Smooth muscle cell (in vitro differentiated cells): ENCODE data around the gene CAD. TPM values are rescaled to one million over a fixed set of nuclear protein-coding genes. Genes with fewer than 3 reads are reported as not detected.

Source experiments
- DNase-seq: peaks from one replicate; lab custom pipeline; 2025; ENCODE audit not compliant: unreplicated experiment; lab: John Stamatoyannopoulos, UW
- H2AFZ ChIP-seq: fragments of 200-600 bp; sonication (generic); 2 replicates; pipeline ENCODE4 v1.6.0; 2016; ENCODE audit warnings: antibody characterized with exemption, low read depth, mild to moderate bottlenecking
- H3F3A ChIP-seq: fragments of 200-600 bp; sonication (generic); 2 replicates; pipeline ENCODE4 v1.6.0; 2017; ENCODE audit warnings: antibody characterized with exemption, low read depth
- H3K27ac ChIP-seq: fragments of 200-600 bp; sonication (generic); 2 replicates; pipeline ENCODE4 v1.5.1; 2016; ENCODE audit warnings: low read depth, mild to moderate bottlenecking
- H3K27me3 ChIP-seq: fragments of 200-600 bp; sonication (generic); 2 replicates; pipeline ENCODE4 v1.6.1; 2016; ENCODE audit warnings: low read depth, mild to moderate bottlenecking
- H3K36me3 ChIP-seq: fragments of 200-600 bp; sonication (generic); 2 replicates; pipeline ENCODE4 v1.5.1; 2016; ENCODE audit warnings: low read depth
- H3K4me1 ChIP-seq: fragments of 200-600 bp; sonication (generic); 2 replicates; pipeline ENCODE4 v1.5.1; 2016; ENCODE audit warnings: low read depth
- H3K4me2 ChIP-seq: fragments of 200-600 bp; sonication (generic); 2 replicates; pipeline ENCODE4 v1.6.0; 2016; ENCODE audit warnings: mild to moderate bottlenecking
- H3K4me3 ChIP-seq: fragments of 200-600 bp; sonication (generic); 2 replicates; pipeline ENCODE4 v1.5.1; 2016; ENCODE audit warnings: mild to moderate bottlenecking
- H3K79me2 ChIP-seq: fragments of 200-600 bp; sonication (generic); 2 replicates; pipeline ENCODE4 v1.6.0; 2016; ENCODE audit warnings: low read depth, mild to moderate bottlenecking
- H3K9ac ChIP-seq: fragments of 200-600 bp; sonication (generic); 2 replicates; pipeline ENCODE4 v1.6.0; 2016; ENCODE audit warnings: low read depth
- H3K9me3 ChIP-seq: fragments of 200-600 bp; sonication (generic); replicated peaks from 2 replicates; pipeline ENCODE4 v1.5.1; 2016; ENCODE audit warnings: low read depth
- H4K20me1 ChIP-seq: fragments of 200-600 bp; sonication (generic); 2 replicates; pipeline ENCODE4 v1.6.0; 2016; ENCODE audit warnings: low read depth
- WGBS: methylation state at CpG from one replicate; pipeline ENCODE4 v1.1.7; 2016; ENCODE audit warnings: low lambda C conversion rate; 5-methylcytosine and 5-hydroxymethylcytosine counted together
- polyA plus RNA-seq: library from polyadenylated mRNA; unstranded; fragments of >200 nt; fragmentation: Nextera tagmentation; extraction: Ambion mirVana; gene quantifications from 2 replicates; pipeline ENCODE4 v1.2.1, GENCODE V29; 2016
- total RNA-seq: library from RNA; depleted of rRNA; stranded (reverse); fragments of >200 nt; gene quantifications from 2 replicates; pipeline ENCODE4 v1.2.3, GENCODE V29; 2014
- TF ChIP-seq, protein P1 (sequence below): fragments of 200-600 bp; sonication (generic); IDR thresholded peaks from 2 replicates; pipeline ENCODE4 v1.5.1; 2017; ENCODE audit warnings: borderline replicate concordance, mild to moderate bottlenecking, antibody characterized with exemption; ENCODE audit not compliant: insufficient read depth, poor library complexity, severe bottlenecking

Gene CAD
- total and polyA plus RNA-seq, 2 experiments from 2014 or later, result 20.3 to 34.3 TPM

DNA sequence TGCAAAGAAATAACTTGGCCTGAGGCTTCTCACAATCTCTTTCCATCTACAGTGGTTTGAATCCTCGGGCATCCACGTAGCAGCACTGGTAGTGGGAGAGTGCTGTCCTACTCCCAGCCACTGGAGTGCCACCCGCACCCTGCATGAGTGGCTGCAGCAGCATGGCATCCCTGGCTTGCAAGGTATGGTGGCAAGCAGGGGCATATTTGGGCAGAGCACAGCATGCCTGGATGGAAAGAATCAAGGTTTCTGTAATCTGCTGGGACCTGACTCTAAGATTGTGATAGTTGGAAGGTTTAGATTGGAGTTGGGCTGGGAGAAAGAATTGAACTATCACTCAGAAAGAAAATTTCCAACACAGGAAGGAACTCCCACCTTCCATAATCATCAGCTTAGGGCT, 4.0 kb downstream of the CAD start:
- Histone ChIP-seq H4K20me1 (no peaks in the 10 kb centered on the region), H3K4me3 (no peak overlapping the region), H3K36me3 (no peaks in the 10 kb centered on the region), H3K4me1 (peaks cover 14% of the 10 kb centered on the region), H3K9me3 (no peaks in the 10 kb centered on the region), H3K9ac (no peak overlapping the region), H2AFZ (no peak overlapping the region), H3F3A (no peaks in the 10 kb centered on the region), H3K79me2 (peaks cover 15% of the 10 kb centered on the region), H3K27me3 (no peaks in the 10 kb centered on the region), H3K4me2 (no peak overlapping the region), H3K27ac (no peak overlapping the region)
- WGBS, result 92% methylated on average over 3 of the region's 3 CpGs
- TF ChIP-seq, protein P1, sequence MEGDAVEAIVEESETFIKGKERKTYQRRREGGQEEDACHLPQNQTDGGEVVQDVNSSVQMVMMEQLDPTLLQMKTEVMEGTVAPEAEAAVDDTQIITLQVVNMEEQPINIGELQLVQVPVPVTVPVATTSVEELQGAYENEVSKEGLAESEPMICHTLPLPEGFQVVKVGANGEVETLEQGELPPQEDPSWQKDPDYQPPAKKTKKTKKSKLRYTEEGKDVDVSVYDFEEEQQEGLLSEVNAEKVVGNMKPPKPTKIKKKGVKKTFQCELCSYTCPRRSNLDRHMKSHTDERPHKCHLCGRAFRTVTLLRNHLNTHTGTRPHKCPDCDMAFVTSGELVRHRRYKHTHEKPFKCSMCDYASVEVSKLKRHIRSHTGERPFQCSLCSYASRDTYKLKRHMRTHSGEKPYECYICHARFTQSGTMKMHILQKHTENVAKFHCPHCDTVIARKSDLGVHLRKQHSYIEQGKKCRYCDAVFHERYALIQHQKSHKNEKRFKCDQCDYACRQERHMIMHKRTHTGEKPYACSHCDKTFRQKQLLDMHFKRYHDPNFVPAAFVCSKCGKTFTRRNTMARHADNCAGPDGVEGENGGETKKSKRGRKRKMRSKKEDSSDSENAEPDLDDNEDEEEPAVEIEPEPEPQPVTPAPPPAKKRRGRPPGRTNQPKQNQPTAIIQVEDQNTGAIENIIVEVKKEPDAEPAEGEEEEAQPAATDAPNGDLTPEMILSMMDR, result no peak
- DNase-seq, result no peak

DNA sequence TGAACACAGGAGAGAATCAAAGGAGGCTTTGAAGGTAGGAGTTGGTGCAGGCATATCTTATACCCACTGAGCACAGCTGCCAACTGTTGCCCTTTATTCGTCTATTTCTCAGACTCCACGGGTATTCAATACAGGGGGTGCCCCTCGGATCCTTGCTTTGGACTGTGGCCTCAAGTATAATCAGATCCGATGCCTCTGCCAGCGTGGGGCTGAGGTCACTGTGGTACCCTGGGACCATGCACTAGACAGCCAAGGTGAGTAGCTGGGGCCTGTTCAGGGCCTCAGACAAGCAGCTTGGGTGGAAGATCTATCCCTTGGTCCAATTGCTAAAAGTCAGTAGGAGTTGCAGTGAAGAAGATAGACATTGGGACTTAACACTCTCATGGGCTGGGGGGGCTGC, 5.2 kb downstream of the CAD start:
- H3K9ac ChIP-seq, result no peak overlapping the region
- peaks cover 6% of the 10 kb centered on the region for H3K36me3 ChIP-seq
- H2AFZ ChIP-seq, result no peak overlapping the region
- peaks cover 14% of the 10 kb centered on the region for H3K4me1 ChIP-seq
- DNase-seq, result no peak
- no peaks in the 10 kb centered on the region for H3K27me3 ChIP-seq
- TF ChIP-seq, protein P1, result no peak
- H3K9me3 ChIP-seq, result no peaks in the 10 kb centered on the region
- H3K4me3 ChIP-seq, result no peak overlapping the region
- no peak overlapping the region for H3K4me2 ChIP-seq
- 100% methylated on average over 5 of the region's 5 CpGs for WGBS
- no peaks in the 10 kb centered on the region for H3F3A ChIP-seq
- peaks cover 15% of the 10 kb centered on the region for H3K79me2 ChIP-seq
- no peaks in the 10 kb centered on the region for H4K20me1 ChIP-seq
- H3K27ac ChIP-seq, result no peak overlapping the region

DNA sequence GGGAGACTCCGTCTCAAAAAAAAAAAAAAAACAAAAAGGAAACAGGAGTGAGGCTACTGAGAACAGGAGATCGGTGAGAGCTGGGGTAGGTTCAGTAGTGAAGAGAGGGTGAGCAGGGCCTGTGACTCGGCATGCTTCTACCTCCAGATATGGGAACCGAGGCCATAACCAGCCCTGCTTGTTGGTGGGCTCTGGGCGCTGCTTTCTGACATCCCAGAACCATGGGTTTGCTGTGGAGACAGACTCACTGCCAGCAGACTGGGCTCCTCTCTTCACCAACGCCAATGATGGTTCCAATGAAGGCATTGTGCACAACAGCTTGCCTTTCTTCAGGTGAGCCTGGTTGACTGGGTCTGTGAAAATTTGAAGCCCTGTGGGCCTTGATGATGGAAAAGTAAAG, 6.2 kb downstream of the CAD start:
- TF ChIP-seq, protein P1, result no peak
- WGBS, result 94% methylated on average over 6 of the region's 6 CpGs
- H3K27me3 ChIP-seq, result no peaks in the 10 kb centered on the region
- peaks cover 14% of the 10 kb centered on the region for H3K36me3 ChIP-seq
- H3K9me3 ChIP-seq, result no peaks in the 10 kb centered on the region
- H4K20me1 ChIP-seq, result no peaks in the 10 kb centered on the region
- peaks cover 4% of the 10 kb centered on the region for H3K4me1 ChIP-seq
- peaks cover 4% of the 10 kb centered on the region for H3K79me2 ChIP-seq
- no peak overlapping the region for H3K27ac ChIP-seq
- H3F3A ChIP-seq, result no peaks in the 10 kb centered on the region
- no peak overlapping the region for H3K4me2 ChIP-seq
- no peak overlapping the region for H2AFZ ChIP-seq
- no peak overlapping the region for H3K9ac ChIP-seq
- no peak for DNase-seq
- H3K4me3 ChIP-seq, result no peak overlapping the region

DNA sequence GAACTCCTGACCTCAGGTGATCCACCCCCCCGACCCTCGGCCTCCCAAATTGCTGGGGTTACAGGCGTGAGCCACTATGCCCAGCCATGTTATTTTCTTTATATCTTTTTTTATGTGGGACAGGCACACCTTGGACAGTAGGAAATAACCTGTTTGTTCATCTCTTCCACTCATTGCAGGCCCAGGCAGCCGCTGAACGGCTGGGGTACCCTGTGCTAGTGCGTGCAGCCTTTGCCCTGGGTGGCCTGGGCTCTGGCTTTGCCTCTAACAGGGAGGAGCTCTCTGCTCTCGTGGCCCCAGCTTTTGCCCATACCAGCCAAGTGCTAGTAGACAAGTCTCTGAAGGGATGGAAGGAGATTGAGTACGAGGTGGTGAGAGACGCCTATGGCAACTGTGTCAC, 8.4 kb downstream of the CAD start:
- H3K9ac ChIP-seq, result no peak overlapping the region
- no peaks in the 10 kb centered on the region for H3K79me2 ChIP-seq
- peaks cover 14% of the 10 kb centered on the region for H3K36me3 ChIP-seq
- 98% methylated on average over 9 of the region's 9 CpGs for WGBS
- no peak overlapping the region for H3K4me3 ChIP-seq
- H3K9me3 ChIP-seq, result no peaks in the 10 kb centered on the region
- no peaks in the 10 kb centered on the region for H3F3A ChIP-seq
- no peak overlapping the region for H3K27ac ChIP-seq
- no peak overlapping the region for H3K4me2 ChIP-seq
- no peaks in the 10 kb centered on the region for H3K4me1 ChIP-seq
- no peak for DNase-seq
- H3K27me3 ChIP-seq, result no peaks in the 10 kb centered on the region
- no peak overlapping the region for H2AFZ ChIP-seq
- no peaks in the 10 kb centered on the region for H4K20me1 ChIP-seq
- TF ChIP-seq, protein P1, result no peak
